ENCODE data around the gene PARS2. TPM values are rescaled to one million over a fixed set of nuclear protein-coding genes. Genes with fewer than 3 reads are reported as not detected.

Gene PARS2
- total RNA-seq, 3 donors from 2014 or later: 2.2 to 7.8 (median 4.3) TPM

DNA sequence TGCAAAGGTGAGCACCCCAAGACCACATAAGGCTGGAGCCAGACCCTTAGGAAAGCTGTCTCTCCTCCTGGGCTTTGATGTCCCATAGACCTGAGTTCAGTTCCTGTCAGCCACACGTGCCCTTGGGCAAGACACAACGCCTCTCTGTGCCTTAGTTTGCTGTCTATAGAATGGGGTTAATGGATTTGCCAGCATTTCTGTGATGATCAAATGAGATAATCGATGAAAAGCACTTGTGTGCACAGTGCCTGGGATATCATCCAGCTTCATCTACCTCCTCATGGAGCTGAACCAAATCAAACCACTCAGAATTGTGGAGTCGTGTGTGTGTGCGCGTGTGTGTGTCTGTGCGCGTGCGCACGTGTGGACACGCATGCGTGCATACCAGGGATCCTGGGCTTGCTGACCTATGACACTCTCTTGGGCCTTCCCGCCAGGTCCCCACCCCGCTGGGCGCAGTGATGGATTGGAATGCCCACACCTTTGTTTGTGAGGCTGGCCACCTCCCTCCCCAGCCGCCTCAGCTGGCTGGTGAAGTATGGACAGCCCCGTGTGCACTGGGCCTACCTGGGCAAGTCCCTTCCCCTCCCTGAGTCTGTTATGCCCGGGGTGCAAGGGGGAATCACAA, 31.6 kb upstream of the PARS2 start:
- Histone ChIP-seq H3K9me3 (no peaks in the 10 kb centered on the region), H3K27me3 (no peaks in the 10 kb centered on the region), H3K4me3 (no peak overlapping the region), H3K36me3 (no peaks in the 10 kb centered on the region), H3K4me1 (peaks cover 0 to 12% of the 10 kb centered on the region in 2 donors), H3K27ac (peak overlapping the region; percentile 65 to 73)
- intact Hi-C loops (cut with DNase I; ENCODE audit: low total_unique reads): no loop called here
- DNase-seq (ENCODE audit: low spot score in 2 of 2): no peak
- no peak for TF ChIP-seq POLR2AphosphoS5 (IDR thresholded peaks at IDR 0.05)
- no peak for TF ChIP-seq POLR2A (IDR thresholded peaks at IDR 0.05)
- TF ChIP-seq, protein P1, sequence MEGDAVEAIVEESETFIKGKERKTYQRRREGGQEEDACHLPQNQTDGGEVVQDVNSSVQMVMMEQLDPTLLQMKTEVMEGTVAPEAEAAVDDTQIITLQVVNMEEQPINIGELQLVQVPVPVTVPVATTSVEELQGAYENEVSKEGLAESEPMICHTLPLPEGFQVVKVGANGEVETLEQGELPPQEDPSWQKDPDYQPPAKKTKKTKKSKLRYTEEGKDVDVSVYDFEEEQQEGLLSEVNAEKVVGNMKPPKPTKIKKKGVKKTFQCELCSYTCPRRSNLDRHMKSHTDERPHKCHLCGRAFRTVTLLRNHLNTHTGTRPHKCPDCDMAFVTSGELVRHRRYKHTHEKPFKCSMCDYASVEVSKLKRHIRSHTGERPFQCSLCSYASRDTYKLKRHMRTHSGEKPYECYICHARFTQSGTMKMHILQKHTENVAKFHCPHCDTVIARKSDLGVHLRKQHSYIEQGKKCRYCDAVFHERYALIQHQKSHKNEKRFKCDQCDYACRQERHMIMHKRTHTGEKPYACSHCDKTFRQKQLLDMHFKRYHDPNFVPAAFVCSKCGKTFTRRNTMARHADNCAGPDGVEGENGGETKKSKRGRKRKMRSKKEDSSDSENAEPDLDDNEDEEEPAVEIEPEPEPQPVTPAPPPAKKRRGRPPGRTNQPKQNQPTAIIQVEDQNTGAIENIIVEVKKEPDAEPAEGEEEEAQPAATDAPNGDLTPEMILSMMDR (IDR thresholded peaks at IDR 0.05): no peak

DNA sequence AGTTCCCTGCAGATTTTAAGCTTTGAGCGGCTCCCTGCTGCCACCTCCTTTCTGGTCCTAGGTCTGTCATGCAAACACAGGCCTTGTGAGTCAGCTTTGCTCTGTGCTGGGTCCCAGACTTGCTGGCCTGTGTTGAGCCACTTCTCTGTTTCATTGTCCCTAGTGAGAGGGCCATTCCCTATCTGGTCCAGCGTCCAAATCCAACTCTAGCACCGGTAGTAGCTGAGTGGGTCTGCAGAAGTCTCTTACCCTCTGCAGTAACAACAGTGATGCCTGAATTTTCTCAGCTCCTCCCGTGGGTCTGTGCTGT, 31.0 kb upstream of the PARS2 start:
- Histone ChIP-seq H3K27me3 (no peaks in the 10 kb centered on the region), H3K36me3 (no peaks in the 10 kb centered on the region), H3K4me1 (peaks cover 0 to 12% of the 10 kb centered on the region in 2 donors), H3K4me3 (no peak overlapping the region), H3K27ac (peak overlapping the region; percentile 65 to 73), H3K9me3 (no peaks in the 10 kb centered on the region)
- intact Hi-C loops (cut with DNase I; ENCODE audit: low total_unique reads): no loop called here
- no peak for TF ChIP-seq POLR2A (IDR thresholded peaks at IDR 0.05)
- TF ChIP-seq, protein P1 (IDR thresholded peaks at IDR 0.05): no peak
- TF ChIP-seq POLR2AphosphoS5 (IDR thresholded peaks at IDR 0.05): no peak
- no peak for DNase-seq (ENCODE audit: low spot score in 2 of 2)

DNA sequence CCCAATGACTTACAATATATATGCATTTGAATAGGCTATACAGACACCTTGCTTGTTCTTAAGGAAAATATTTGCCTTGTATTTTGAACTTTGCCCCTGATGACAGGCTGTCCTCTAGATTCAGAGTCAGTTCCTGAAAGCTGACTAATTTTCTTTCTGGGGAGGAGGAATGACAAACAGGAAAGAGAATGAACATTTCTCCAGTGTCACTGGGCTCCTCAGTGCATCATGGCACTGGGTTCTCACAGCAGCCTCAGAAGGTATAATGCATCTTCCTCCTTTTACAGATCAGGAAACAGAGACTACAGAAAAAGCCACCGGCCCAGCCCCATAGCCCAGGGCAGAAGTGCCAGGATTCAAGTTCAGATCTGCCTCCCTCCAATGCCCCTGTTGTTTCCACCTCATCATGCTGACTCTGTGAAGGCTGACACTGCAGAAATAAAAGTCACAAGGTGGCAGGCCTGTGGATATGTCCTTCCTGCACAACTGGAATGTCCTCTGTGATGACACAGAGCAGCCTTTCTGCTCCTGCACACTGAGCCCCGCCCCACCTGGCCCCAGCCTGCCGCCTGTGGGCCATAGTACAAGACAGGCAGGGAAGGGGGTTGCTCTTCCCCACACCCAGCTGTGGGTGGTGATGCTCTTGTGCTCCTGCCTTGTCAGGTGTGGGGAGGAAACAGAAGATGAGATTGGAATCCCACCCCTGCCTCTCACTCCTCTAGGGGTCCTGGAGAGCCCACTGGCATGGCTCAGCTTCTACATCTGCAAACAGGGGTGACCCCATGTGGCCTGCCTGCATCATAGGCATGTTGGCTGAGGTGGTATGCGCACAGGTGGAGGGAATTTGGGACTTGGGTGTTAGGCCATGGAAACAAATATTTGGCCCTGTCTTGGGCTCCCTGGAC, 30.4 kb upstream of the PARS2 start:
- Histone ChIP-seq H3K27me3 (no peaks in the 10 kb centered on the region), H3K9me3 (no peaks in the 10 kb centered on the region), H3K4me3 (no peak overlapping the region), H3K4me1 (peaks cover 0 to 10% of the 10 kb centered on the region in 2 donors), H3K27ac (peak overlapping the region; percentile 65 to 73), H3K36me3 (no peaks in the 10 kb centered on the region)
- peak in 1 of 2 donors; percentile 69 for DNase-seq (ENCODE audit: low spot score in 2 of 2)
- intact Hi-C loops (cut with DNase I; ENCODE audit: low total_unique reads): no loop called here
- TF ChIP-seq POLR2AphosphoS5 (IDR thresholded peaks at IDR 0.05) (peak in 1 of 3 donors; percentile 29), POLR2A (IDR thresholded peaks at IDR 0.05) (no peak)

DNA sequence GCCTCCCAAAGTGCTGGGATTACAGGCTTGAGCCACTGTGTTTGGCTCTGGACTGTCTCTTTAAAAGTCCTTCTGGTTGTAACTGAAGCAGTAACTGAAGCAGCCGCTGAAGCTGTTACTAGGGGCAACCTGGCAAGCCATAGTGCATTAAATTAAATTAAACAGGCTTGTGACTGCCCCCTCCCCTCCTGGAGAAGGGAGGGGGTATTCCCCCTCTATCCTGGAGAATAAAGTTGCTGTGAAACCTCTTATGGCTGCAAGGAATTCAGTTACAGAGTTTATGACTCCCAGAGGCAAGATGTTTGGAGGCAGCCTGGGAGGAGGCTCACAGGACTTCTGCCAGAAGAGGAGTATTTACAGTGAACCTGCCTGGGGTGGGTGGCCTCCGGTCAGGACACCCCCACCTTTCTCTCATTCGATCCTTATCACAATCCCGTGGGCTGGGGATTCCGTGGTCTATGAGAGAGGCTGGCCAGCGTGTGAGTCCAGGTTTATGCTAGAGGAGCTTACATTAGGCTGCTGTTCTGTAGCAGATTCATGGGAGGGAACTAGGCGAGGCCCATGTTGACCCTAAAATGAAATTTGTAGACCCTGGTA, 28.5 kb upstream of the PARS2 start:
- no peaks in the 10 kb centered on the region for H3K36me3 ChIP-seq
- H3K4me3 ChIP-seq: no peak overlapping the region
- TF ChIP-seq POLR2A (IDR thresholded peaks at IDR 0.05): no peak
- no peak for TF ChIP-seq POLR2AphosphoS5 (IDR thresholded peaks at IDR 0.05)
- TF ChIP-seq, protein P1 (IDR thresholded peaks at IDR 0.05): no peak
- H3K4me1 ChIP-seq: peaks cover 0 to 5% of the 10 kb centered on the region in 2 donors
- intact Hi-C loops (cut with DNase I; ENCODE audit: low total_unique reads): no loop called here
- DNase-seq (ENCODE audit: low spot score in 2 of 2): no peak
- H3K27me3 ChIP-seq: no peaks in the 10 kb centered on the region
- peak overlapping the region in 1 of 2 donors; percentile 45 for H3K27ac ChIP-seq
- H3K9me3 ChIP-seq: no peaks in the 10 kb centered on the region

DNA sequence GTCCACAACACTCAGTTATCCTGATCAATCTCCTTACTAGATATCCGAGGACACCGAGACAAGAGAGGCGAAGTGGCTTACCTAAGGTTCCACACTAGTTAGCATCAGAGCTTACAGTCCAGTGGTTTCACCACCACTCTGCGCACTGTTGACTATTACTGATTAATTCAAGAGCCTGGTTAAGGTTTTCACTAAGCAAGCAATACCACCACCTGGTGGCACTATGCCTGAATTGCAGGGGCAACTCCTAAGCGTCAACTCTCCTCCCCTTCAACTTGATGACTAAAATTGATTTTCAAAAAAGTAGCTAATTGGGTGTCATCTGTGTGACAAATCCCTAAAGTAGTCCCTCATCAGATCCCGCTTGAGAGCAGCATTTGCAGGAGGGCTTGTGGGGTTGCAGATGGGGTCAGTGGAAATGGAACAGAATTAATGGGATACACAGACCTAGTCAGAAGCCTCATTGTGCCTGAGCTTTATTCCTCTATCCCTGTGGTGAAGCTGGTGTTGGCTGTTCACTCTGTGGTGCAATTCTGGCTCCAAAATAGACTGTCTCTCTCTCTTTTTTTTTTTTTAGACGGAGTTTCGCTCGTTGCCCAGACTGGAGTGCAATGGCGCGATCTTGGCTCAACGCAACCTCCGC, 27.7 kb upstream of the PARS2 start:
- TF ChIP-seq, protein P1 (IDR thresholded peaks at IDR 0.05): no peak
- TF ChIP-seq POLR2AphosphoS5 (IDR thresholded peaks at IDR 0.05): no peak
- TF ChIP-seq POLR2A (IDR thresholded peaks at IDR 0.05): no peak
- Histone ChIP-seq H3K4me3 (no peak overlapping the region), H3K27ac (no peak overlapping the region), H3K4me1 (peaks cover 0 to 5% of the 10 kb centered on the region in 2 donors), H3K9me3 (no peaks in the 10 kb centered on the region), H3K36me3 (no peaks in the 10 kb centered on the region), H3K27me3 (no peaks in the 10 kb centered on the region)
- no peak for DNase-seq (ENCODE audit: low spot score in 2 of 2)
- intact Hi-C loops (cut with DNase I; ENCODE audit: low total_unique reads): no loop called here

All from breast epithelium (tissue), 4 donors.